ENCODE measurements around the gene ARHGAP26.

The ARHGAP26 gene
- 44.1 to 108 (median 83.9) reads per million in 4 donors for total RNA-seq

GRCh38 chr5:142769793-142770649 lies at the start of gene ARHGAP26:
TSS of gene ARHGAP26 (plus strand) at chr5:142770377. CDS start at chr5:142770762, 385 bp downstream.
- peak; percentile 86 to 96 (median 89) for DNase-seq

- no peak for DNase-seq
Measured at GRCh38 chr5:142720641-142721271, 49.4 kb upstream of the ARHGAP26 start.

GRCh38 chr5:142722146-142722545 lies 48.0 kb upstream of the ARHGAP26 start:
- DNase-seq: no peak

GRCh38 chr5:142722896-142723295 lies 47.3 kb upstream of the ARHGAP26 start:
- DNase-seq: no peak

- DNase-seq: no peak
Measured at GRCh38 chr5:142724821-142725220, 45.4 kb upstream of the ARHGAP26 start.

GRCh38 chr5:142725231-142726187 lies 44.7 kb upstream of the ARHGAP26 start:
- DNase-seq: no peak

- DNase-seq: peak in 1 of 5 donors; percentile 55
Measured at GRCh38 chr5:142726188-142726731, 43.9 kb upstream of the ARHGAP26 start.

- no peak for DNase-seq
Measured at GRCh38 chr5:142727735-142728047, 42.5 kb upstream of the ARHGAP26 start.

GRCh38 chr5:142735323-142736246 lies 34.6 kb upstream of the ARHGAP26 start:
- no peak for DNase-seq

GRCh38 chr5:142736247-142736632 lies 33.9 kb upstream of the ARHGAP26 start:
- DNase-seq: no peak

- DNase-seq: no peak
Measured at GRCh38 chr5:142737179-142737578, 33.0 kb upstream of the ARHGAP26 start.

- DNase-seq: no peak
Measured at GRCh38 chr5:142740474-142741242, 29.5 kb upstream of the ARHGAP26 start.

GRCh38 chr5:142743592-142744441 lies 26.4 kb upstream of the ARHGAP26 start:
- no peak for DNase-seq

- no peak for DNase-seq
Measured at GRCh38 chr5:142745268-142745667, 24.9 kb upstream of the ARHGAP26 start.

GRCh38 chr5:142746532-142747433 lies 23.4 kb upstream of the ARHGAP26 start:
- no peak for DNase-seq

- no peak for DNase-seq
Measured at GRCh38 chr5:142748132-142748531, 22.0 kb upstream of the ARHGAP26 start.

- peak in 4 of 5 donors; percentile 33 to 50 (median 37) for DNase-seq
Measured at GRCh38 chr5:142748568-142749249, 21.5 kb upstream of the ARHGAP26 start.

GRCh38 chr5:142749321-142749720 lies 20.9 kb upstream of the ARHGAP26 start:
- DNase-seq: peak in 1 of 5 donors; percentile 58

All from T-helper 1 cell (primary cell).